K562 (cell line): ENCODE results near the gene ATG12. TPM values are rescaled to one million over a fixed set of nuclear protein-coding genes. Genes with fewer than 3 reads are reported as not detected.

Experiments
- CUX1 ChIP-seq: fragments of 200-800 bp; sonication (Bioruptor generic); IDR thresholded peaks from 2 replicates; pipeline ENCODE4 v1.6.1; 2016; ENCODE audit warnings: missing genetic modification characterization, missing compliant biosample characterization
- ELF1 ChIP-seq: fragments of 200-800 bp; sonication (Bioruptor generic); IDR thresholded peaks from 2 replicates; pipeline ENCODE4 v1.6.1; 2016; ENCODE audit warnings: missing genetic modification characterization, missing compliant biosample characterization
- FOXA3 ChIP-seq, 2 experiments: fragments of 450-650 bp in 1 of 2; sonication (generic) in 1 of 2; formaldehyde crosslinking; IDR thresholded peaks in 1 of 2; conservative IDR thresholded peaks in 1 of 2; 2 replicates each; pipeline versions ENCODE4 v1.4.0 to v1.8.0; 2020 to 2022; ENCODE audit warnings: mild to moderate bottlenecking in 2 of 2, missing genetic modification reagents in 1 of 2
- GATA2 ChIP-seq: sonication (generic); formaldehyde crosslinking; IDR thresholded peaks from 2 replicates; pipeline ENCODE4 v1.4.0; 2020; ENCODE audit warnings: mild to moderate bottlenecking, missing genetic modification reagents
- LEF1 ChIP-seq: fragments of 450-650 bp; IDR thresholded peaks from 2 replicates; pipeline ENCODE4 v1.6.1; 2016; ENCODE audit warnings: mild to moderate bottlenecking
- RBM25 ChIP-seq: fragments of 200-400 bp; formaldehyde crosslinking; IDR thresholded peaks from 2 replicates; pipeline ENCODE4 v1.6.1; 2018; ENCODE audit warnings: low read length, low read depth, moderate library complexity; ENCODE audit not compliant: severe bottlenecking
- REST ChIP-seq, 2 experiments: fragments of 450-650 bp; formaldehyde crosslinking in 1 of 2; IDR thresholded peaks; 2 replicates each; pipeline versions ENCODE4 v1.4.0 to v1.6.1; 2014 to 2020; ENCODE audit warnings: mild to moderate bottlenecking in 2 of 2, borderline replicate concordance in 1 of 2, low read depth in 1 of 2
- TAF9B ChIP-seq: fragments of 450-650 bp; IDR thresholded peaks from 2 replicates; pipeline ENCODE4 v1.6.1; 2018; ENCODE audit warnings: mild to moderate bottlenecking; ENCODE audit not compliant: partially characterized antibody
- ZC3H8 ChIP-seq: fragments of 450-650 bp; IDR thresholded peaks from 2 replicates; pipeline ENCODE4 v1.6.1; 2017
- polyA plus RNA-seq, 8 experiments: library from polyadenylated mRNA; depleted of rRNA in 4 of 8; stranded (reverse) in 5 of 8; unstranded in 3 of 8; fragments of >200 nt; fragmentation: Nextera tagmentation in 2 of 8; fragmentation: Illumina TruSeq in 1 of 8; extraction: Ambion mirVana in 2 of 8; extraction: Trizol in 1 of 8; gene quantifications; 2 replicates each; pipeline versions ENCODE4 v1.2.1 to v1.2.3, GENCODE V29; 2011 to 2014; ENCODE audit warnings: inconsistent platforms in 1 of 8, missing spikeins in 1 of 8
- total RNA-seq, 7 experiments: library from RNA; depleted of rRNA in 6 of 7; stranded (reverse); fragments of >200 nt in 6 of 7; fragmentation: Illumina TruSeq in 2 of 7; extraction: Trizol in 2 of 7; gene quantifications; 2 replicates each; pipeline versions ENCODE4 v1.2.1 to v1.2.3, GENCODE V29; 2011 to 2021; ENCODE audit warnings: low replicate concordance in 1 of 7

Gene ATG12
- total and polyA plus RNA-seq, 9 of the 15 experiments (the other 6 are each of a cell fraction or from before 2014, with no cell fraction given): 21.6 to 132 (median 61.3) TPM

DNA sequence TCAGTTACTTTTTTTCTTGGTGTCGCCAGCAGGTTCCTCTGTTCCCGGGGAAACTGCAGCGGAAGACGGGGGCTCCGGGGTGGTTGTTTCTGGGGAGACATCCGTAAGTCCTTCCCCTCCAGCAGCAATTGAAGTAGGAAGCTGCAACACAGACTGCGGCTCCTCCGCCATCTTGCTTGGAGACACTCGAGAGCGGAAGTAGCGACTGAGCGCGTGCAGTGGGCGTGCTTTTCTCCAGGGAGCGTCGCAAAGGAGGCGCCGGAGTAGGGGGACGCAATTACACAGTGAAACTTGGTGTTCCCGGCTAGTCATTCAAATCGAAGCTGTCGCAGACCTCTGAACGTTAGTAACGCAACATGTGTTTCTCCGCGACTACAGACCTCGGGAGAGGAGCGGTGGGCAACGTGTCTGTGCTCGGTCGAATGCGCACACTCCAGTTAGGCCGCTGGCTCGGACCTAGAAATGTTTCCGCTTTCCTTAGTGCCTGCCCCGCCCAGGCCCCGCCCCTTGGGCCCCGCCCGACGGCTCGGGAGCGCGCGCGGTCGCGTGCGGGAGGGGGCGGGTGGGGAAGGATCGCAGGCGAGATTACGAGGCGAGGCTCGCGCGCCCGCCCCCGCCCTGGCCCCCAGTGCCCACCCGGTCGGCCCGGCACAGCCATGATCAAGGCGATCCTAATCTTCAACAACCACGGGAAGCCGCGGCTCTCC lies at the start of gene ATG12, which contains the start of gene AP3S1 (continued):
- TF ChIP-seq ZC3H8 (peak; percentile 9; the same call in 1 of the 2 replicates), RBM25 (no peak), ELF1 (tag) (peak; percentile 95), LEF1 (no peak; the same call in 1 of the 2 replicates), TAF9B (peak; percentile 97), REST (IDR thresholded peaks at IDR 0.05; ENCODE audit: borderline replicate concordance) (no peak), REST (CRISPR knock-in tag; IDR thresholded peaks at IDR 0.05; ENCODE audit: low read depth) (no peak; the same call in 1 of the 2 replicates), GATA2 (CRISPR knock-in tag) (peak; percentile 78), FOXA3 (CRISPR knock-in tag; conservative IDR thresholded peaks at IDR 0.05 in 1 of 2, IDR thresholded peaks at IDR 0.05 in 1 of 2) (no peak), CUX1 (CRISPR knock-in tag) (no peak)
